Liver (tissue), 3 donors: ENCODE results near the gene ZNF605.
"Not testable (repeated sequence)": the region's sequence is repeated elsewhere in the genome, so short reads cannot be mapped to it uniquely, and the experiment has no call there.

ENCODE experiments used
- GABPA ChIP-seq, 2 donors: IDR thresholded peaks in 1 of 2; conservative IDR thresholded peaks in 1 of 2; 2 replicates each; pipeline ENCODE4 v1.6.1; 2016; ENCODE audit warnings: antibody characterized with exemption in 2 of 2, mild to moderate bottlenecking in 1 of 2, moderate library complexity in 1 of 2
- HNF4A ChIP-seq, 2 donors: conservative IDR thresholded peaks; 2 replicates each; pipeline ENCODE4 v1.6.1; 2016; ENCODE audit warnings: antibody characterized with exemption in 2 of 2, mild to moderate bottlenecking in 2 of 2
- HNF4G ChIP-seq: IDR thresholded peaks from 2 replicates; pipeline ENCODE4 v1.6.1; 2016; ENCODE audit warnings: antibody characterized with exemption
- MAX ChIP-seq: IDR thresholded peaks from 2 replicates; pipeline ENCODE4 v1.6.1; 2016; ENCODE audit warnings: antibody characterized with exemption
- NR2F2 ChIP-seq: IDR thresholded peaks from 2 replicates; pipeline ENCODE4 v1.6.1; 2016; ENCODE audit warnings: antibody characterized with exemption
- RAD21 ChIP-seq, 2 donors: IDR thresholded peaks; 2 replicates each; pipeline ENCODE4 v1.6.1; 2016; ENCODE audit warnings: antibody characterized with exemption in 2 of 2, mild to moderate bottlenecking in 2 of 2
- RXRA ChIP-seq, 2 donors: IDR thresholded peaks; 2 replicates each; pipeline ENCODE4 v1.6.1; 2017 to 2018; ENCODE audit warnings: antibody characterized with exemption in 2 of 2, mild to moderate bottlenecking in 1 of 2
- SP1 ChIP-seq: IDR thresholded peaks from 2 replicates; pipeline ENCODE4 v1.6.1; 2018; ENCODE audit warnings: antibody characterized with exemption, mild to moderate bottlenecking
- TF ChIP-seq, protein P1 (sequence below): fragments of 150-350 bp; IDR thresholded peaks from 2 replicates; pipeline ENCODE4 v1.5.1; 2017; ENCODE audit warnings: improper control_type of control experiment, low read depth, low read length; ENCODE audit not compliant: missing input control
- TF ChIP-seq, protein P2 (sequence below): IDR thresholded peaks from 2 replicates; pipeline ENCODE4 v1.6.1; 2016; ENCODE audit warnings: antibody characterized with exemption
- TF ChIP-seq, protein P3 (sequence below): IDR thresholded peaks from 2 replicates; pipeline ENCODE4 v1.6.1; 2016; ENCODE audit warnings: antibody characterized with exemption, mild to moderate bottlenecking
- donor health status: healthy.
- donor health status: healthy.

DNA sequence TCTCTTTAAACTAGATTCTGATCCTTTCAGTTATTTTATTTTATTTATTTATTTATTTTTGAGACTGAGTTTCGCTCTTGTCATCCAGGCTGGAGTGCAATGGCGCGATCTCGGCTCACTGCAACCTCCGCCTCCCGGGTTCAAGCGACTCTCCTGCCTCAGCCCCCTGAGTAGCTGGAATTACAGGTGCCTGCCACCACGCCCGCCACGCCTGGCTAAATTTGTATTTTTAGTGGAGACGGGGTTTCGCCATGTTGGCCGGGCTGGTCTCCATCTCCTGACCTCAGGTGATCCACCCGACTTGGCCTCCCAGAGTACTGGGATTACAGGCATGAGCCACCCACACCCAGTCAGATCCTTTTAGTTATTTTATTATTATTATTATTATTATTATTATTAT lies 5.7 kb upstream of the ZNF605 start:
- TF ChIP-seq, protein P1, sequence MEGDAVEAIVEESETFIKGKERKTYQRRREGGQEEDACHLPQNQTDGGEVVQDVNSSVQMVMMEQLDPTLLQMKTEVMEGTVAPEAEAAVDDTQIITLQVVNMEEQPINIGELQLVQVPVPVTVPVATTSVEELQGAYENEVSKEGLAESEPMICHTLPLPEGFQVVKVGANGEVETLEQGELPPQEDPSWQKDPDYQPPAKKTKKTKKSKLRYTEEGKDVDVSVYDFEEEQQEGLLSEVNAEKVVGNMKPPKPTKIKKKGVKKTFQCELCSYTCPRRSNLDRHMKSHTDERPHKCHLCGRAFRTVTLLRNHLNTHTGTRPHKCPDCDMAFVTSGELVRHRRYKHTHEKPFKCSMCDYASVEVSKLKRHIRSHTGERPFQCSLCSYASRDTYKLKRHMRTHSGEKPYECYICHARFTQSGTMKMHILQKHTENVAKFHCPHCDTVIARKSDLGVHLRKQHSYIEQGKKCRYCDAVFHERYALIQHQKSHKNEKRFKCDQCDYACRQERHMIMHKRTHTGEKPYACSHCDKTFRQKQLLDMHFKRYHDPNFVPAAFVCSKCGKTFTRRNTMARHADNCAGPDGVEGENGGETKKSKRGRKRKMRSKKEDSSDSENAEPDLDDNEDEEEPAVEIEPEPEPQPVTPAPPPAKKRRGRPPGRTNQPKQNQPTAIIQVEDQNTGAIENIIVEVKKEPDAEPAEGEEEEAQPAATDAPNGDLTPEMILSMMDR = not testable (repeated sequence)
- TF ChIP-seq, protein P2, sequence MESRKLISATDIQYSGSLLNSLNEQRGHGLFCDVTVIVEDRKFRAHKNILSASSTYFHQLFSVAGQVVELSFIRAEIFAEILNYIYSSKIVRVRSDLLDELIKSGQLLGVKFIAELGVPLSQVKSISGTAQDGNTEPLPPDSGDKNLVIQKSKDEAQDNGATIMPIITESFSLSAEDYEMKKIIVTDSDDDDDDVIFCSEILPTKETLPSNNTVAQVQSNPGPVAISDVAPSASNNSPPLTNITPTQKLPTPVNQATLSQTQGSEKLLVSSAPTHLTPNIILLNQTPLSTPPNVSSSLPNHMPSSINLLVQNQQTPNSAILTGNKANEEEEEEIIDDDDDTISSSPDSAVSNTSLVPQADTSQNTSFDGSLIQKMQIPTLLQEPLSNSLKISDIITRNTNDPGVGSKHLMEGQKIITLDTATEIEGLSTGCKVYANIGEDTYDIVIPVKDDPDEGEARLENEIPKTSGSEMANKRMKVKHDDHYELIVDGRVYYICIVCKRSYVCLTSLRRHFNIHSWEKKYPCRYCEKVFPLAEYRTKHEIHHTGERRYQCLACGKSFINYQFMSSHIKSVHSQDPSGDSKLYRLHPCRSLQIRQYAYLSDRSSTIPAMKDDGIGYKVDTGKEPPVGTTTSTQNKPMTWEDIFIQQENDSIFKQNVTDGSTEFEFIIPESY = not testable (repeated sequence)
- TF ChIP-seq, protein P3, sequence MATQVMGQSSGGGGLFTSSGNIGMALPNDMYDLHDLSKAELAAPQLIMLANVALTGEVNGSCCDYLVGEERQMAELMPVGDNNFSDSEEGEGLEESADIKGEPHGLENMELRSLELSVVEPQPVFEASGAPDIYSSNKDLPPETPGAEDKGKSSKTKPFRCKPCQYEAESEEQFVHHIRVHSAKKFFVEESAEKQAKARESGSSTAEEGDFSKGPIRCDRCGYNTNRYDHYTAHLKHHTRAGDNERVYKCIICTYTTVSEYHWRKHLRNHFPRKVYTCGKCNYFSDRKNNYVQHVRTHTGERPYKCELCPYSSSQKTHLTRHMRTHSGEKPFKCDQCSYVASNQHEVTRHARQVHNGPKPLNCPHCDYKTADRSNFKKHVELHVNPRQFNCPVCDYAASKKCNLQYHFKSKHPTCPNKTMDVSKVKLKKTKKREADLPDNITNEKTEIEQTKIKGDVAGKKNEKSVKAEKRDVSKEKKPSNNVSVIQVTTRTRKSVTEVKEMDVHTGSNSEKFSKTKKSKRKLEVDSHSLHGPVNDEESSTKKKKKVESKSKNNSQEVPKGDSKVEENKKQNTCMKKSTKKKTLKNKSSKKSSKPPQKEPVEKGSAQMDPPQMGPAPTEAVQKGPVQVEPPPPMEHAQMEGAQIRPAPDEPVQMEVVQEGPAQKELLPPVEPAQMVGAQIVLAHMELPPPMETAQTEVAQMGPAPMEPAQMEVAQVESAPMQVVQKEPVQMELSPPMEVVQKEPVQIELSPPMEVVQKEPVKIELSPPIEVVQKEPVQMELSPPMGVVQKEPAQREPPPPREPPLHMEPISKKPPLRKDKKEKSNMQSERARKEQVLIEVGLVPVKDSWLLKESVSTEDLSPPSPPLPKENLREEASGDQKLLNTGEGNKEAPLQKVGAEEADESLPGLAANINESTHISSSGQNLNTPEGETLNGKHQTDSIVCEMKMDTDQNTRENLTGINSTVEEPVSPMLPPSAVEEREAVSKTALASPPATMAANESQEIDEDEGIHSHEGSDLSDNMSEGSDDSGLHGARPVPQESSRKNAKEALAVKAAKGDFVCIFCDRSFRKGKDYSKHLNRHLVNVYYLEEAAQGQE = not testable (repeated sequence)
- TF ChIP-seq GABPA (IDR thresholded peaks at IDR 0.05 in 1 of 2, conservative IDR thresholded peaks at IDR 0.05 in 1 of 2); SP1; HNF4A (conservative IDR thresholded peaks at IDR 0.05); NR2F2; RXRA (IDR thresholded peaks at IDR 0.05); RAD21 (IDR thresholded peaks at IDR 0.05); HNF4G; MAX: not testable (repeated sequence)
